ENCODE measurements around the gene NXPH3.

Gene NXPH3

GRCh38 chr17:49576917-49577649, 1.4 kb downstream of the NXPH3 start:
- no peak overlapping the region for H3K4me3 ChIP-seq (ENCODE audit: low read depth, low read length)
- DNase-seq (ENCODE audit: low read depth): no peak
- no peak for TF ChIP-seq POLR2A (IDR thresholded peaks at IDR 0.05; ENCODE audit: extremely low read depth, insufficient read length)
- TF ChIP-seq, protein P1, sequence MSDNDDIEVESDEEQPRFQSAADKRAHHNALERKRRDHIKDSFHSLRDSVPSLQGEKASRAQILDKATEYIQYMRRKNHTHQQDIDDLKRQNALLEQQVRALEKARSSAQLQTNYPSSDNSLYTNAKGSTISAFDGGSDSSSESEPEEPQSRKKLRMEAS (IDR thresholded peaks at IDR 0.05; ENCODE audit: low read depth, low read length): no peak
- TF ChIP-seq MYC (IDR thresholded peaks at IDR 0.05; ENCODE audit: low read depth, low read length): no peak
- TF ChIP-seq, protein P2, sequence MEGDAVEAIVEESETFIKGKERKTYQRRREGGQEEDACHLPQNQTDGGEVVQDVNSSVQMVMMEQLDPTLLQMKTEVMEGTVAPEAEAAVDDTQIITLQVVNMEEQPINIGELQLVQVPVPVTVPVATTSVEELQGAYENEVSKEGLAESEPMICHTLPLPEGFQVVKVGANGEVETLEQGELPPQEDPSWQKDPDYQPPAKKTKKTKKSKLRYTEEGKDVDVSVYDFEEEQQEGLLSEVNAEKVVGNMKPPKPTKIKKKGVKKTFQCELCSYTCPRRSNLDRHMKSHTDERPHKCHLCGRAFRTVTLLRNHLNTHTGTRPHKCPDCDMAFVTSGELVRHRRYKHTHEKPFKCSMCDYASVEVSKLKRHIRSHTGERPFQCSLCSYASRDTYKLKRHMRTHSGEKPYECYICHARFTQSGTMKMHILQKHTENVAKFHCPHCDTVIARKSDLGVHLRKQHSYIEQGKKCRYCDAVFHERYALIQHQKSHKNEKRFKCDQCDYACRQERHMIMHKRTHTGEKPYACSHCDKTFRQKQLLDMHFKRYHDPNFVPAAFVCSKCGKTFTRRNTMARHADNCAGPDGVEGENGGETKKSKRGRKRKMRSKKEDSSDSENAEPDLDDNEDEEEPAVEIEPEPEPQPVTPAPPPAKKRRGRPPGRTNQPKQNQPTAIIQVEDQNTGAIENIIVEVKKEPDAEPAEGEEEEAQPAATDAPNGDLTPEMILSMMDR (IDR thresholded peaks at IDR 0.05; ENCODE audit: low read depth, low read length): no peak

DNA sequence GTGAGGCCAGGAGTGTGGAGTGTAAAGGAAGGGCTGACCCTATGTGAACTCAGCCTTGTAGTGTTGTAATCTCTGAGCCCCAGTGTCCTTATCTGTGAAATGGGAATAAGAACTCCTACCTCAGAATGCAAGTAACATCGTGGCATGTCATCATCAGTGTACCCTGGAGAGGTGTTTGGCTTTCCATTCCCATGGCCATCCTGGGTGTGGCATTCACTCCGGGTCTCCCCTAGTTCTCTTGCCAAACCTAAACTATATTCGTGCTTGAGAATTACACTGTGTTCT, 1.9 kb downstream of the NXPH3 start:
- no peak for DNase-seq (ENCODE audit: low read depth)
- no peak overlapping the region for H3K4me3 ChIP-seq (ENCODE audit: low read depth, low read length)

DNA sequence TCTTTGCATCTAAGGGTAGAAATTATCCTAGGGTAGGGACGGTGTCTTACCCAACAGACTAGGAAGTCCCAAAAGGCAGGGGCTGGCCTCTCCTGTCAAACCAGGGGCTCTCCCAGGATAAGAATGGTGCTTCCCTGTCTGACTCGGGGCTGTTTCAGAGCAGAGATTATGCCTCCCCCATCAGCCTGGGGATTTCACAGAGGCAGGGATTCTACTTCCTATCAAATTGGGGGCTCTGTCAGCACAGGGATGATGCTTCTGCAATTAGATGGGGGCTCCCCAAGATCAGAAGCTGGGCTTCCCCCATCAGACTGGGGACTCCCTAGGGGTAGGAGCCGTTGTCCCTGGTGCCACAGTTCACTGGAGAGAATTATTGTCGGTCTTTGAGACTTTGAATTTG, 2.3 kb downstream of the NXPH3 start:
- no peak for DNase-seq (ENCODE audit: low read depth)
- TF ChIP-seq MYC (IDR thresholded peaks at IDR 0.05; ENCODE audit: low read depth, low read length): no peak
- TF ChIP-seq, protein P2 (IDR thresholded peaks at IDR 0.05; ENCODE audit: low read depth, low read length): no peak
- TF ChIP-seq, protein P1 (IDR thresholded peaks at IDR 0.05; ENCODE audit: low read depth, low read length): no peak
- no peak for TF ChIP-seq POLR2A (IDR thresholded peaks at IDR 0.05; ENCODE audit: extremely low read depth, insufficient read length)
- no peak overlapping the region for H3K4me3 ChIP-seq (ENCODE audit: low read depth, low read length)

More for the DNA sequence above, 1.9 kb downstream of the NXPH3 start:
- TF ChIP-seq POLR2A (IDR thresholded peaks at IDR 0.05; ENCODE audit: extremely low read depth, insufficient read length): no peak
- TF ChIP-seq, protein P1 (IDR thresholded peaks at IDR 0.05; ENCODE audit: low read depth, low read length): no peak
- TF ChIP-seq MYC (IDR thresholded peaks at IDR 0.05; ENCODE audit: low read depth, low read length): no peak
- TF ChIP-seq, protein P2 (IDR thresholded peaks at IDR 0.05; ENCODE audit: low read depth, low read length): no peak

- no peak overlapping the region for H3K4me3 ChIP-seq (ENCODE audit: low read depth, low read length)
- no peak for DNase-seq (ENCODE audit: low read depth)
- TF ChIP-seq, protein P2 (IDR thresholded peaks at IDR 0.05; ENCODE audit: low read depth, low read length): no peak
- TF ChIP-seq, protein P1 (IDR thresholded peaks at IDR 0.05; ENCODE audit: low read depth, low read length): no peak
- TF ChIP-seq POLR2A (IDR thresholded peaks at IDR 0.05; ENCODE audit: extremely low read depth, insufficient read length): no peak
These were observed 2.7 kb downstream of the NXPH3 start for GRCh38 chr17:49578414-49578813.

DNA sequence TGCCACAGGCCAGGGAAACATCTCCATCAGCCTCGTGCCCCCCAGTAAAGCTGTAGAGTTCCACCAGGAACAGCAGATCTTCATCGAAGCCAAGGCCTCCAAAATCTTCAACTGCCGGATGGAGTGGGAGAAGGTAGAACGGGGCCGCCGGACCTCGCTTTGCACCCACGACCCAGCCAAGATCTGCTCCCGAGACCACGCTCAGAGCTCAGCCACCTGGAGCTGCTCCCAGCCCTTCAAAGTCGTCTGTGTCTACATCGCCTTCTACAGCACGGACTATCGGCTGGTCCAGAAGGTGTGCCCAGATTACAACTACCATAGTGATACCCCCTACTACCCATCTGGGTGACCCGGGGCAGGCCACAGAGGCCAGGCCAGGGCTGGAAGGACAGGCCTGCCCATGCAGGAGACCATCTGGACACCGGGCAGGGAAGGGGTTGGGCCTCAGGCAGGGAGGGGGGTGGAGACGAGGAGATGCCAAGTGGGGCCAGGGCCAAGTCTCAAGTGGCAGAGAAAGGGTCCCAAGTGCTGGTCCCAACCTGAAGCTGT, 3.4 kb downstream of the NXPH3 start:
- no peak overlapping the region for H3K4me3 ChIP-seq (ENCODE audit: low read depth, low read length)
- no peak for DNase-seq (ENCODE audit: low read depth)
- TF ChIP-seq MYC (IDR thresholded peaks at IDR 0.05; ENCODE audit: low read depth, low read length) (no peak), POLR2A (IDR thresholded peaks at IDR 0.05; ENCODE audit: extremely low read depth, insufficient read length) (no peak)
- TF ChIP-seq, protein P1 (IDR thresholded peaks at IDR 0.05; ENCODE audit: low read depth, low read length): no peak
- TF ChIP-seq, protein P2 (IDR thresholded peaks at IDR 0.05; ENCODE audit: low read depth, low read length): no peak
